HG02970 (cell line): ENCODE measurements around the gene BLM.
"Not testable (repeated sequence)": the region's sequence is repeated elsewhere in the genome, so short reads cannot be mapped to it uniquely, and the experiment has no call there.

ENCODE experiments used
- ATAC-seq: cut with Tn5 transposase; IDR thresholded peaks from one replicate; pipeline ENCODE4 v1.9.1; 2021; ENCODE audit warnings: mild to moderate bottlenecking, moderate library complexity, moderate number of reproducible peaks; ENCODE audit not compliant: unreplicated experiment, low FRiP score

Gene BLM

DNA sequence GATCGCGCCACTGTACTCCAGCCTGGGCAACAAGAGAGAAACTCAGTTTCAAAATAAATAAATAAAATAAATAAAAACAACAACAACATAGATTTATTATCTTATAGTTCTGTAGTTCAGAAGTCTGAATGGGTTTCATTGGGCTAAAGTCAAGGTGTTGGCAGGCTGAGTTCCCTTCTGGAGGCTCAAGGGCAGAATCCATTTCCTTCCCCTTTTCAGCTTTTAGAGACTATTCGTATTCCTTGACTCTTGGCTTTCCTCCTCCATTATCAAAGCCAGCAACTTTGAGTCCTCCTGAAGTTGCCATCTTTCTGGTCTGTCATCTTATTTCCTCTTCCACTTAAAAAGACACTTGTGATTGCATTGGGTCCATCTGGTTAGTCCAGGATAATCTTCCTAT is 12.1 kb downstream of the BLM start:
- no peak for ATAC-seq

DNA sequence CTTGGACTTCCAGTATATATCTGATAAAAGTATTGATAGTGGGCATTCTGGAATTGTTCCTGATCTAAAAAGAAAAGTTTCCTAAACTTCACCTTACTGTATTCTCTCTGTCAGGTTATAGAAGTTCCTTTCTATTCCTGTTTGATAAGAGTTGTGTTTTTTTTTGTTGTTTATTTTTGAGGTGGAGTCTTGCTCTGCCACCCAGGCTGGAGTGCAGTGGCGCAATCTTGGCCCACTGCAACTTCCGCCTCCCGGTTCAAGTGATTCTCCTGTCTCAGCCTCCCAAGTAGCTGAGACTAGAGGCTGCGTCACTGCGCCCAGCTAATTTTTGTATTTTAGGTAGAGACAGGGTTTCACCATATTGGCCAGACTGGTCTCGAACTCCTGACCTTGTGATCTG is 13.1 kb downstream of the BLM start:
- ATAC-seq: no peak

DNA sequence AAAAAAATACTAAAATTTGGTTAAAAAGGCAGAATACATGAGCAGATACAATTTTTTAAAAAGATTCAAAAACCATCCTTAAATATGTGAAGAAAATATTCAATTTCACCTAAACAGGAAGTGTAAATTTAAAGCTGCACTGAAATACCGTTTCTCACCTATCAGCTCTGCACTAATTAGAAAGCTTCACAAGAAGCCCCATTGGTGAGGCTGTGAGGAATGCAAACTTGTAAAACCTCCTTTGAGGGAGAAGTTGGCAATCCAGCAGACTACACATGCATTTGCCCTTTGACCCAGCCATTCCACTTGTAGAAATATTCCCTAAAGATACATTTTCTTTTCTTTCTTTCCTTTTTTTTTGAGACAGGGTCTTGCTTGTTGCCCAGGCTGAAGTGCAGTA is 18.8 kb downstream of the BLM start:
- no peak for ATAC-seq

GRCh38 chr15:90740545-90740944 is 23.4 kb downstream of the BLM start:
- not testable (repeated sequence) for ATAC-seq

DNA sequence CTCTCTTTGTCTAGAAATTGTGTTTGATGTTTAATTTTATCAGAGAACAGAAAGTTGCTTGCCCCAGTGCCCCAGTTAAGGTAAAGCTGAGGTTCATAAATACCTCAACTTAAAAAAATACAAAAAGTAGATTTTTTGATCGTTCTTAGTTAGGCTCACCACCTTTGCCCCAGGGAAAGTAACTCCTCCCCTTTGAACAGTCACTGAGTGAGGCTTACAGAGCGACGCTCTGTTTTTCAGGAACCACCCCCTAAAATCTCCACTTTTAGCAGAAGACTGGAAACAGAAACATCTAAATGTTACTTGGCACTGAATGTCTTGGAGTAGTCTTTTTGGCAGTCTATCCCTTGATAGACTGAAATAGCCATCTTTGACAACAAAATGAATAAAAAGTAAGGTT is 24.9 kb downstream of the BLM start:
- ATAC-seq: no peak

DNA sequence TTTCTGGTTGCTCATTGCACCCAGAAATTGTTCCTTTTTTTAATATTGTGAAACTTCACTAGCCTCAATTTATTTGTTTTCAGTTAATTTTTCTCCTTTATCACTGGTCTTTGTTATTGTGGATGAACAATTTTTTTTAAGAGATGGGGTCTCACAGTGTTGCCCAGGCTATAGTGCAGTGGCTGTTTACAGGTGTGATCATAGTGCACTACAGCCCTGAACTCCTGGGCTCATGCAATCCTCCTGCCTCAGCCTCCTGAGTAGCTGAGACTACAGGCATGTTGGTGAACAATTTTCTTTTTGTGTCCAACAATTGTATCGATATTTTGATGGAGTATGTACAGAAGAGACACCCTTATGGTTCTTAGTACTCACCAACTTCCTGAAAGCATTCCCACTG is 26.3 kb downstream of the BLM start:
- ATAC-seq: no peak

- no peak for ATAC-seq
Observed at GRCh38 chr15:90744759-90745402, 27.7 kb downstream of the BLM start.

GRCh38 chr15:90749754-90750153 is 32.6 kb downstream of the BLM start:
- ATAC-seq: no peak

- ATAC-seq: no peak
Observed at GRCh38 chr15:90750186-90750585, 33.0 kb downstream of the BLM start.

DNA sequence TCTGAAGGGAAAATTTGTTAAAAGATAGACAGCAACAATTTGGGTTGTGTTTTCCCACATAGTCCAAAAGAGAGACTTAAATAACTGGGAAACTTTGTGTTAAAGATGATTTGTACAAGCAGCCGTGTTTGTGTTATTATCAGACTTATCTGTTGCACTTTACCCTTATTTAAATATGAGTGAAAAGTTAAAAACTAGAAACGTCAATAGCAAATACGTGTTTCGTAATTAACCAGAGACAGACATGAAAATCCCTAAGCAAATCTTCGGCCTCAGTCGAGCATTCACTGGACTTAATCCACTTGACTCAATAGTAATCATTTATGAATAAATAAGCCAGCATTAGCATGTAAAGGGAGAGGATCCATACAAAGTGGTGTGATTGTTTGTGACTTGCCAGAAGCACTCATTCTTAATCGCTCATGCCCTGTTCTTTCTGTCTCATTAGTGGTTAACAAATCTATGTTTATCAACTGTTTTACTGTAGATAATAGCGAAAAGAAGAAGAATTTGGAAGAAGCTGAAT is 34.2 kb downstream of the BLM start:
- ATAC-seq: no peak

DNA sequence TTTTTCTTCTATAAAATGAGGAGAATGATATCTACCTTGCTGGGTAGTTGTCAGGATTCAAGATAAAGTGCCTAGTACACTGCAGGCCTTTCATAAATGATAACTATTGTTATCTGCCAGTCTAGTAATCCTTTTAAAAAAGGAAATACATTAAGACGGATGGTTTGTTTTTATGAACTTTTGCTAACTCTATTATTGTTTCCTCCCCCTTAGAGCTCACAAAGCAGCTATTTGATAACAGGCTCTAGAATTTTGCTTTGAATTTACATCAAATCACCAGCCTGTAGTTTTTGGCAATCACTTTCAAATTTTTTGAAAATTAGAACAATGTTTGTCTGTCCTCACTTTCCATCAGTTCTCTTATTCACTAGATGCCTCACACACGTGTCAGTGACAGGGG is 39.8 kb downstream of the BLM start:
- ATAC-seq: no peak

DNA sequence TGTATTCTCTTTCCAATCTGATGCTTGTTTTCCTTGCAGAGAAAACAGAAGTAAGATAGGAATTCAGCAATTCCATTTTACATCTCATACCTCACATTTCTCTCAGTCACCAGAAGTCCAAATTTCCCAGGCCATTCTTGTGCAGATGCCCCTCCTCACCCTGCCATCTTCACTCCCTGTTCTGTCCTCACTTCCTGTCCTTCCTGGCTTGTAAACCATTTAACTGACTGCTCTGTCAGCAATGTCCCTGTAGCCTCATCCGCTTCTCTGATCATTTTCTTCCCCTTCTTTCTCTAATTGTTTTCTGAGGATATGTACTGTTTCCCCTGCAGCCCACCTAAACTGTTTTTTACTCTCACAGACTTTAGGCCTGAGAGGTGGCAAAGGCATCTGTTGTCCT is 40.3 kb downstream of the BLM start:
- ATAC-seq: no peak

GRCh38 chr15:90760661-90761232 is 43.6 kb downstream of the BLM start:
- ATAC-seq: no peak

DNA sequence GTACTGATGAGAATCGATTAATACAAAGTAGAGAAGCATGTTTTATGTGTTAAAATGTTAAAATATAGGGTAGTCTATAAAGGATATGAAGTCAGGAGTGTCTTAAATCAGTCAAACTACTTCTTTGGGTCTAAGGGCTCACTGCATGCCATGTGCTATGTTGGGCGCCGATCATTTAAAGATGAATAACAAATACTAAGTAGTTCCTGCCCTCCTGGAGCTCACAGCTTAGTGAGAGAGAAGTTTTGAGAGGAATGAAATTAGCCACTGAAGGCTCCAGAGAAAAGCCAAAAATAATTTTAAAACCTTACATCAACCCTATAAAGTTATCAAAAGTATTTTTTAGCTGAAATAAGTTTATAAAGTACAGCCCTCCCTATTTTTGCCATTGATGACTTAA is 44.5 kb downstream of the BLM start:
- no peak for ATAC-seq

DNA sequence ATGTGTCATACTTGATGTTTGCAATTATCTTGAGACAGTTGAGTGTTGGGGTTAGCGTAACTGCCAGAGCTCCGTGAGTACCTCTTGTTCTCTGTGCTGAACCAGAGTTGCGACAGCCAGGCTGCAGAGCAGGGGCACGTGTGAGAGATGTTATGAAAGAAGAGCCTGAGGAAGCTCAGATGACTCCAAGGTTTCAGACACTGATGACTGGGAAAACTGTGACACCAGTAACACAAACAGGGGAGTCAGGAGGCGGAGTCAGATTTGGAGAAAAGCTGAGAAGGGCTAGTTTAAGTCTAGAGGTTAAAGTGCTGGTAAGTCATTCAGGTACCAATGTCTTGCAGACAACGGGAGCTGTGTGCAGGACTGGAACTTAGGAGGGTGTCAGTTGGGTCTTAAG is 45.0 kb downstream of the BLM start:
- ATAC-seq: no peak

GRCh38 chr15:90763366-90764099 is 46.4 kb downstream of the BLM start:
- no peak for ATAC-seq

- no peak for ATAC-seq
Observed at GRCh38 chr15:90765531-90765930, 48.4 kb downstream of the BLM start.

DNA sequence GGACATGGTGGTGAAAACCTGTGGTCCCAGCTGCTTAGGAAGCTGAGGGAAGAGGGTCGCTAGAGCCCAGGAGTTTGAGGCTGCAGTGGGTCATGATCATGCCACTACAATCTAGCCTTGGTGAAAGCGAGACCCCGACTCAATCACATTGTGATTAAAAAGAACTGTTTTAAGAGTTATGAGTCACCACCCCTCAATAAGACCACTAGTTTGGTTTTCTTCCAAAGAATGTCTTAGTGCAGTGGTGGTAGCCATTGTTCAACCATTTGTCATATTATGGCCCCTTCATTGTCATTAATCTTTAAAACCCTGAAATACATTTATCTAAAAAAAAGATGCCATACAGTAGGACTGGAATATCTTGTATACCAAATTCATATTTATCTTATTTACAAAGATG is 48.8 kb downstream of the BLM start:
- ATAC-seq: no peak

GRCh38 chr15:90769375-90769774 is 52.2 kb downstream of the BLM start:
- ATAC-seq: no peak

DNA sequence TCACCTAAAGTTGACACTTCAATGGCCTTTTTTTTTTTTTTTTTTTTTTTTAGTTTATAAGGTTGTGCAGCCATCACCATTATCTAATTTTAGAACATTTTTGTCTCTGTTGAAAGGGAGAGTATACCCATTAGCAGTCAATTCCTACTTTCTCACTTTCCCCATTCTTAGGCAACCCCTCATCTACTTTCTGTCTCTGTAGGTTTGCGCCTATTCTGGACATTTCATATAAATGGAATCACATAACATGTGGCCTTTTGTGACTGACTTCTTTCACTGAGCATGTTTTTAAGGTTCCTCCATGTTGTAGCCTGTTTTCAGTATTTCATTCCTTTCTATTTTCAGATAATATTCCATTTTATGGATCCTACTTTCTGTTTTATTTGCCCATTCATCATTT is 56.3 kb downstream of the BLM start:
- ATAC-seq: no peak

DNA sequence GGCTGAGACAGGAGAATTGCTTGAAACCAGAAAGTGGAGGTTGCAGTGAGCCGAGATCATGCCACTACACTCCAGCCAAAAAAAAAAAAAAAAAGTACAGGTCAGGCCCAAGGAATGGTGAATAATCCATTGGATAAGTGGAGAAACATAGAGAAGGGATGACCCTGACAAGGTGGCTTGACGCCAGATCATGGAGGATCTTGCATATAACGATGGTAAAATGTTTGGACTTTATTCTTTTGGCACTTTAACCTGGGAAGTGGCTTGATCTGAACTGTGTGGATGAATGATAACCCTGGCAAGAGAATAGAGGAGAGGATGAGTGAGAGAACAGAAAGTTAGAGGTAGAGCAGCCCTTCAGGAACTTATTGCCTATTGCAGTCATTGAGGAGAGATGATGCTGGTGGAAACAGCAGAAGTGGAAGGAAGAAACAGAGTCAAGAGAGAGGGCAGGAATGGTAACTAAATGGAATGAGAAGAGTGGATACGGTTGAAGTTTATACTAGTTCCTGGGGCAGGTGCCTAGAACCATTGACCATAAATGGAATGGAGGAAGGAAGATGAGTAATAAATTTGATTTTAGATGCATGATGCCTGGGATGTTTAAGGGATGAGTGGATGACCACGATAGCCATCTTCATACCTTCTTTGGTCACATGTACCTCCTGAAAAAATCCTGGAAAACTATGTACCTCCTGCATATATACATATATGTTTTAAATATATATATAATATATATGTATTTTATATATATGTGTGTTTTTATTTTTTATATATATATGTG is 57.8 kb downstream of the BLM start:
- ATAC-seq: no peak
